Measurements from ENCODE around the gene BMPER.

Gene BMPER

GRCh38 chr7:33905389-33906032, at the start of gene BMPER:
Gene BMPER (plus strand): TSS chr7:33905539. CDS start chr7:33905614, 75 bp downstream.
- peak; percentile 21 for DNase-seq (ENCODE audit: low spot score)

DNA sequence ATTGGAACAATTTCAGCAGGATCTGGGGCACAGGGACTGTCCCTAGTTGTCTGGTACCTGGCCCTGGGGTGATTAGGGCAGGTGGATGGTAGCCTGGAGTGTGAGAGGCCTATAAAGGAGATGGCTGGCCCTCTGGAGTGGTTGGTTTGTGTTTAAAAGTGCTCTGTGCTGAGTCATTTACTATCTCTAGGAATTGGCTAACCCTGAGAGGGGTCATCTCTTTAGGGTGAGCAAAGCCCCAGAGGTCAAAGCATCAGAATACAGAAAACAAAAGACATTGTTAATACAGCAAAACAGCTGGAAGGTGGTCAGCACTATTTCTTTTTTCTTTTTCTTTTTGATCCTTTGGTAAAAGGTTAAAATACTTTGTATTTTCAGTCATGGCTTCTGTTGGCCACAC, 43.4 kb upstream of the BMPER start:
- no peak for DNase-seq (ENCODE audit: low spot score)

GRCh38 chr7:33862946-33863814, 42.2 kb upstream of the BMPER start:
- peak; percentile 42 for DNase-seq (ENCODE audit: low spot score)

GRCh38 chr7:33868166-33868565, 37.2 kb upstream of the BMPER start:
- no peak for DNase-seq (ENCODE audit: low spot score)

DNA sequence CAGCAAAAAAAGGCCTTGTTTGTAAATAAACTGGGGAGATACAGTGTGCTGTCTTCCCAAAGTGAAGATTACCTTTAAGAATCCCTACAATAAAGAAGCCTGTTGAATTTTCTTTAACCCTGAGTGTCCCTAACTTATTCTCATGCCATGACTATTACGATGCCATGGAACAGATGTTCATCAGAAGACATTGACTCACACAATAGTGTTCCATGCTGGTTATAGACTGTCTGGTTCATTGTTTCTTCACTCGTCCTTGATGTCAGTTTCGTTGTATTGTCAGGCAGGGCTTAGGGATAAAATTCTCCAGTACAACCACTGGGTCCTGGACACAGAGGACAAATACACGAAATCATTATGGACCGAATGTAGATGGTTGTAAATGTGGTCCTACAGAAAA, 36.2 kb upstream of the BMPER start:
- DNase-seq (ENCODE audit: low spot score), result no peak

- DNase-seq (ENCODE audit: low spot score), result no peak
Observed at GRCh38 chr7:33870120-33870519, 35.2 kb upstream of the BMPER start.

GRCh38 chr7:33872870-33873269, 32.5 kb upstream of the BMPER start:
- no peak for DNase-seq (ENCODE audit: low spot score)

DNA sequence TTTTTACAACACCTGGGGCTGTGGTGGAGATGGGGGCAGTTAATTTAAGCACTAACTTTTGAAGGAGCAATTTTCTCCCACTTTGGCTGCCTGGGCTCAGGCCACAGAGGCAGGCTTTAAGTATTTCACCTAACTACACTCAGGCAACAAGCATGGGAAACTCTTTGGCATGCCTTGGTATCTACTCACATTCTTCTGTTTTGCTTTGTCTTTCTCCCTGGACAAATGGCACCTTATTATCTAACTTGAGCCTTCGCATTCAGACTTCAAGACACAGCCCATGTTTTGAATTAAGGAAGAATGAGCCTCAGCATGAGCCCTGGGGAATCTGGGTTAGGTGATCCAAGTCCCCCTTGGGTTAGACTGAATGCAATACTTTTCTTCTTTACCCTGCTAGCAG, 31.8 kb upstream of the BMPER start:
- no peak for DNase-seq (ENCODE audit: low spot score)

DNA sequence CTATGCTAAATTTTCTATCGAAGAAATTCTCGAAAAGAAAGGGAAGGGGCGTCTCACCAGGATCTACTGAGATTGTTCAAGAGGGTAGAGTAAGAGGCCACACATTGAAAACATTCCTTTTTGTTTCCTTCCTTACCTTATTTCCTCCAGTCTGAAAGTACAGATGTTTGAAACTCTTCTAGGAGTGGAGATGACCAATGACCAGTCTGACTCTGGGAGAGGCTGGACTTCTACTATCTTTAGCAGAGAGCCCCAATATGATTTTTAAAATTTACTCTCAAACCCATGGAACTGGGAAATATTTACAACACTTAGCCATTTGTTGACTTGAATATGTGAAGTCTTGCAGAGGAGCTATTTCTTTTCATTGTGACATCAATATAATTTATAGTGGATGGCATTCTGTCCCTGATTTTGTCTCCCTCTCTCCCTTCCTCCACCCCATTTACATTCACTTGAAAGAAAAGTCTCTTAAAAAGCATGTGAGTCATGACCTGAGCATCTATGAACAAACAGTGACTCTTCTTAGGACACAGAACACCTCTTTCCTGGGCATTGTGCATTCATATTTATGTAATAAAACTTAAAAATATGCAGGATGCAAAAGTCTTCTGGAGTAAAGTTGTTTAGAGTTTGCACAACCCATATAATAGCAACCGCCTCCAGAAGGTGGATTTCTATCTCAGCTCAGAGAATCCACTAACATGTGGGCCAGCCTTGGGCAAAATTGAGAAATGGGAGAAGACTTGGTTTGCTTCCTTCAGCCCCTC, 31.2 kb upstream of the BMPER start:
- DNase-seq (ENCODE audit: low spot score), result no peak

DNA sequence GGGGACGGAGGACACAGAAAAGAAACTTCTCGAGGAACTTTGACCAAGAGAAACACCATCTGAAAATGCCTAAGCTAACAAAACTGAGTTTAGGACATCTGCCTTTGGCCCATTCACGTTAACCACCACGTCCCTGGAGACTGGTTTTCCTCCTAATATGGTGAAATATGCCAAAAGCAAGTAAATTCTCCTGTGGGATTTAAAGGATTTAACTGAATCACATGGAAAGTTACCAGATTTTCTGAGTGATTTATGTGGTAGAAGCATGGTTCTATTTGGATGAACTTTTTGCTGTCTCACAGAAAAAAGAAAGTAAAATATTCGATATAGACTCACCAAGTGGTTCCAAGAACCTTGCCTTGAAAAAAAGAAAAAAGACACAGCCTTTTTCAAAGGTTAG, 30.4 kb upstream of the BMPER start:
- DNase-seq (ENCODE audit: low spot score), result no peak

- DNase-seq (ENCODE audit: low spot score), result no peak
Observed at GRCh38 chr7:33876596-33877274, 28.6 kb upstream of the BMPER start.

DNA sequence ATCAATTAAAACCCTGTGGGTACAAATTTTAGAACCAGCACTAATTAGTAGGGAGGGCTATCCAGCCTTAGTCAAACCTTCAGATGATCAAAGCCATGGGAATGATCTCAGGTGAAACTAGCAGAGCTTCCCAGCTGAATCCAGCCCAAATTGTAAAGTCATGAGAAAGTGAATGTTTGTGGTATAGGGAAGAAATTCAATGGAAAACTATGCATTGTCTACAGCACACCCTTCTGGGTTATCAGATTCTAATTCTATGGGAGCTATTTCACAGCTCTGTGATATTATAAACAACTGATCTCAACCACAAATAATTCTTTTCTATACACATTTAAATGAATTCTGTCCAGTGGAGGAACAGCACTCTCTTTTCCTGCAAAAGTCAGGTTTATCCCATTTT, 24.6 kb upstream of the BMPER start:
- DNase-seq (ENCODE audit: low spot score), result no peak

DNA sequence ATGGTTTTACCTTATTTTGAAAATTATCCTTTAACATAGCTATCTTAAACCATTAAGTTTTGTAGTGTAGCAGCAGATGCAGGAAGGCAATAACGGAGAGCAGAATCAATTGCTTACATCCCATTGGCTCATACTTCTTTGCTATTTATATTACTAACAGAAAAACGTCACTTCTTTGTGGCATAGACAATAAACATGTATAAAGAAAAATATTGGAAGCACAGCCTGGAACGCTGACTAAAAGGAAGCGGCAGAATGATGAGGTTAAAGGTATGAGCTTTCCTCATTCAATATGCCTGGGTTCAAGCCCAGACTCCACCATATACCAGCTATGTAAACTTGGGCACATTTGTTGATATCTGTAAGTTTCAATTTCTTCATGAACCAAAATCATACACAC, 24.0 kb upstream of the BMPER start:
- DNase-seq (ENCODE audit: low spot score), result no peak

DNA sequence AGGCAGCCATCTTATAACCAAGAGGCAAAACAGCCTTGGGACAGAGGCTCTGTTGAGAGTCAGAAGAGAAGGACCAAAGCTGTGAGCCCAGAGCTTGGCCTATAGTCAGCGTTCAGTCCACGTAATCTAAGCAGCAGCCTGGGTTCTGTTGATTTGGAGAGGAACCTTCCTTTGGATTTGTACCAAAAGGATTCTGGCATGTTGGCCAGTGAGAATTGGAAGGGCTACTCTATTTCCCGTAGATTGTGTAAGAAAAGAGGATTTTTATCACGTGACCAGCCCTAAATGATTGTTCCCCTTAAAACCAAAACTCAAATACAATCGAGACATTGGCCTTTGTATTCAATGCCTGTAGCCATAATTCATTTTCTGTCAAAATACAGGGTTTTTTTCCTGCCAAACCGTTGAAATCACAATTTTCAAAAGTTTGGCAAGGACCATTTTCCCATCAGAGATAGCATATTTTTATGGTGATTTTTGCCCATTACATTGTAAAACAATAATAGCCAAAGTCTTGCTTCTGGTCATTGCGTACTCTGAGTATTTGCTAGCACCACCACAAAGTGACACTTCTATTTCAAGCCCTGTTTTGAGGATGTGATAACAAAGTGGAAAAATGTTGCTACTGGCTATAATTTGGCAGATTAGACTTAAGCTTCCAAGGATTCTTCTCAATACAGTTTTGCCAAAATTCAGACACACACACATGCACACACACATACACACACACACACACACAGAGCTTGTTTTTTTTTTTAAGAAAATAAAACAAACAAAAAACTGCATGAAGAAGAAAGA, 23.1 kb upstream of the BMPER start:
- no peak for DNase-seq (ENCODE audit: low spot score)

- no peak for DNase-seq (ENCODE audit: low spot score)
Observed at GRCh38 chr7:33882950-33883670, 22.2 kb upstream of the BMPER start.

GRCh38 chr7:33883671-33883965, 21.7 kb upstream of the BMPER start:
- no peak for DNase-seq (ENCODE audit: low spot score)

DNA sequence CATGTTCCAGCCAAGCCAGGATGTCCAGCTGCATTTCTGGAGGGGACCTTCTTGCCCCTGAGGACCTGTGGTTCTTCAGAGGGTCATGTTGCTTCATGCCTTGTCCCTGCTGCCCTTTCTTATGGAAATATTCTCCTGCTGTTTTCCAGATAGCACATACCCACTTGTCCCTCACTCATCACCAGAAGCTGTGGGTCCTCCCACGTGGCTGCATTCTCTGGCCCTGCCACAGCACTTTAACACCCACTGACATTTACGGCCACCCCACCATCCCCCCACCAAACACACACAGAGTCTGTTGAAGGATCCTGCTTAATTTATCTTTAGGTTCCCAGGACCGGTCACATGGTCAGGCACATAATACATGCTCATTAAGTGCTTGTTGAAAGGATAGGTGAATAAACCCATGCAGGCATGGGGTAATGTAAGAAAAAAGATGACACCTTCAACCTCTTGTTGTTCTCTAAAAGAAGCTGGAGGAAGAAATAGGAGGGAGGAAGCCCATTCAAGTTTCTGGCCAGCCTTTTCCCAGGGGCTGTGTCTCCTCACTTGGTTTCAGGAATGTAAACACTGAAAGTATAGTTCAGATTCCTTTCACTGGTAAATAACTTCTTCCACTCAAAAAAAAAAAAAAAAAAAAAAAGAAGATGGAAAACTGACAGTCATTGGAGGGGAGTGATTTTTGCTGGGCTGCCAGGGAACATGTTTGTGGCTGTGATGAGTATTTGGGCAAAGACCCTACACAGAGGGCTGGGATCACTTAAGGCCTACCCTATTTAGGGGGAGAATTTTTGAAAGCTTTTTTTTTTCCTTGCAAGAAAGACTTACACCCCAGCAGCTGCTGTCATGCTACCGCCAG, 19.8 kb upstream of the BMPER start:
- DNase-seq (ENCODE audit: low spot score), result no peak

DNA sequence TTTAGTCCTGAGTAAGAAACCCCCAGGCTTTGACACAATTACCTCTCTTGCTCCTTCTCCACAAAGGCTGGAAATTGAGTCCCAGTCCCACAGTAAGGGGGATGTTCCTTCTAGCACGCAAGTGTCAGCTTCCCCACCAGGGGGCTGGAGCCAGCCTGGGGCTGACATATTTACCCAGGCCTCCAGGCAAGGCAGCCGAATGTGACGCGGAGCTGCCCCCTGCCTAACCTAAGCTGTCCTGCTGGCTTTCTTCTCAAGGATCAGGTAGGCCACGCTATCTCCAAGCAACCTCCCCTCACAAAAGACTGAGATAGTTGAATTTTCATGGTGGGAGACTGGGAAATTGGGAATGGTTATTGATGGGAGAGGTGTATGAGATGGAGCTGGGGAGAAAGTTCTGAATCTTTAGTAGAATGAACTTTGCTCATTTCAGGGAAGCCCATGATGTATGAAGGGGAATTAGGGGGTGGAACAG, 19.2 kb upstream of the BMPER start:
- DNase-seq (ENCODE audit: low spot score), result no peak

- peak; percentile 7 for DNase-seq (ENCODE audit: low spot score)
Observed at GRCh38 chr7:33887266-33887975, 17.9 kb upstream of the BMPER start.
